GM18517 (cell line): ENCODE results near the gene NHP2.
"Not testable (repeated sequence)": the region's sequence is repeated elsewhere in the genome, so short reads cannot be mapped to it uniquely, and the experiment has no call there.

Source experiments
- ATAC-seq: cut with Tn5 transposase; IDR thresholded peaks from one replicate; pipeline ENCODE4 v1.9.1; 2021; ENCODE audit warnings: mild to moderate bottlenecking, moderate library complexity; ENCODE audit not compliant: unreplicated experiment

The NHP2 gene

DNA sequence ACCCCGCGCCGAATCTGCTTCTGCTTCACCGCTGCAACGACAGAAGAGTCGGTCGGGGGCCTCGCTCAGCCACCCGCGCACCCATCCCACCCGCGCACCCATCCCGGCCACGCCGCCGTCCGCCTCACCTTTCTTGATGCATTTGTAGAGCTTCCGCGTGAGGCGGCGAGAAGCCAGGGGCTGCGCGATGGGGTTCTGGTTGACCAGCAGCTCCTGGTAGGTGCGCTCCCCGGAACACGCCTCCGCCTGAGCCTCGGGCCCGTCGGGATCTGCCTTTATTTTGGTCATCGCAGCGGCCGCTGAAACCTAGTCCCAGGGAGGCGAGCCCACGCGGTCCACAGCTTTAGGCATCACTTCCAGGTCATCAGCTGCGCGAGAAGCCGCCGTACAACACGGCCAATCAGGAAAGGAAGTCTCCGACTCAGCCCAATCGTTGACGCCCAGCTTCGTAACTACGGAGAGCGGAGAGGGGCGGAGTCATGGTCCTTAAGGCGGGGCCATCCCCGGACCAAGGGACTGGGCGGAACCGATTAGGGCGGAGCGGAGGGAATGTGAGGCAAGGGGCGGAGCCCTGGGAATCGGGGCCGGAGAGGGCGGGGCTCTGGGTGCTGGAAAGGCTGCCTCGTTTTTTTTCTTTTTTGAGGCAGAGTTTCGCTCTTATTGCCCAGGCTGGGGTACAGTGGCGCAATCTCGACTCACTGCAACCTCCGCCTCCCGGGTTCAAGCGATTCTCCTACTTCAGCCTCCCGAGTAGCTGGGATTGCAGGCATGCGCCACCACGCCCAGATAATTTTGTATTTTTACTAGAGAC, at the start of gene NHP2:
Gene NHP2 (minus strand): TSS at position 356 of the 811 bp plus-strand sequence. CDS start 68 bp downstream, at position 288.
- peak; percentile 97 for ATAC-seq

DNA sequence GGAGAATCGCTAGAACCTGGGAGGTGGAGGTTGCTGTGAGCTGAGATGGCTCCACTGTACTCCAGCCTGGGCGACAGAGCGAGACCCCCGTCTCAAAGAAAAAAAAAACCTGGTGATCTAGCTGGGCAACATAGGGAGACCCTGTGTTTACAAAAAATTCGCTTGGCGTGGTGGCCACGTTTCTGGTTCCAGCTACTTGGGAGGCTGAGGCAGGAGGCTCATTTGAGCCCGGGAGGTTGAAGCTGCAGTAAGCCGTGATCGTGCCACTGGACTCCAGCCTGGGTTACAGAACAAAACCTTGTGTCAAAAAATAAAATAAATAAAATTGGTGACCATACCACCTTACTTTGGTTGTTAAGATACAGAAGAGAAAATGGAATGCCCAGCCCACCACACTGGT, 48.9 kb upstream of the NHP2 start:
- ATAC-seq = no peak

DNA sequence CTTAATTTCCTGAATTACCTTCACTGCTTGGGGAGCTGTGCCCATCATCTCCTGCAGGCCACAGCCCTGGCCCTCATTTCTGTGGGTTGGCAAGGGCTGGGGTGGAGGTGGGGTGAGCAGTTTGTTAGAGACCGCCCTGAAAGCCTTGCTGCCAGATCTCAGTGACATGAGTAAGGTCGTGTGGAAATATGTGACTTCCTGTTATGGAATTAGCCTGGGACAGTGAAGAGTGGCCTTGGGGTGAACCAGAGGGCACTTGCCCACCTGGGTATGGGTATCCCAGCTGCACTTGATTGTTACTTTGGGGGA, 48.2 kb upstream of the NHP2 start:
- no peak for ATAC-seq

DNA sequence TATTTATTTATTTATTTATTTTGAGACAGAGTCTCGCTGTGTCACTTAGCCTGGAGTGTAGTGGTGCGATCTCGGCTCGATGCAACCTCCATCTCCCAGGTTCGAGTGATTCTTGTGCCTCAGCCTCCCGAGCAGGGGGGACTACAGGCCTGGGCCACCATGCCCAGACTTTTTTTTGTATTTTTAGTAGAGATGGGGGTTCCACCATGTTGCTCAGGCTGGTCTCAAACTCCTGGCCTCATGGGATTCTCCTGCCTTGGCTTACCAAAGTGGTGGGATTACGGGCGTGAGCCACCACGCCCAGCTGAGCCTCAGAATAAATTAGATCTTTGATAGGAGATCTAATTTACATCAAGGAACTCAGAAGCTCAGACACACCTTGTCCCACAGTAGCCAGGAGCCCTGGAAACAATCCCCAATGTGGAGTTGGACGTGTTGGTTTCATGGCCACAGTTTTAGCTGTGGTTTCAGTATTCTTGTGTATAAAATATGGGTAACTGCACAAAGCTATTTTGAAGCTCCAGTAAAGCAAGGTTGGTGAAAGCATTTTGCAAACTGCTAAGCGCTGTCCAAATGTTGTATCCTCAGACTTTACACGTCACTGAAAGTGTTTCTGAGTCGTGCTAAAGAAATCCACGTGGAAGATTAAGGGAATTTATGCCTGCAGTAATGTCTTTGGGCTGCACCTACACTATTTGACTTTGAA, 47.7 kb upstream of the NHP2 start:
- no peak for ATAC-seq

DNA sequence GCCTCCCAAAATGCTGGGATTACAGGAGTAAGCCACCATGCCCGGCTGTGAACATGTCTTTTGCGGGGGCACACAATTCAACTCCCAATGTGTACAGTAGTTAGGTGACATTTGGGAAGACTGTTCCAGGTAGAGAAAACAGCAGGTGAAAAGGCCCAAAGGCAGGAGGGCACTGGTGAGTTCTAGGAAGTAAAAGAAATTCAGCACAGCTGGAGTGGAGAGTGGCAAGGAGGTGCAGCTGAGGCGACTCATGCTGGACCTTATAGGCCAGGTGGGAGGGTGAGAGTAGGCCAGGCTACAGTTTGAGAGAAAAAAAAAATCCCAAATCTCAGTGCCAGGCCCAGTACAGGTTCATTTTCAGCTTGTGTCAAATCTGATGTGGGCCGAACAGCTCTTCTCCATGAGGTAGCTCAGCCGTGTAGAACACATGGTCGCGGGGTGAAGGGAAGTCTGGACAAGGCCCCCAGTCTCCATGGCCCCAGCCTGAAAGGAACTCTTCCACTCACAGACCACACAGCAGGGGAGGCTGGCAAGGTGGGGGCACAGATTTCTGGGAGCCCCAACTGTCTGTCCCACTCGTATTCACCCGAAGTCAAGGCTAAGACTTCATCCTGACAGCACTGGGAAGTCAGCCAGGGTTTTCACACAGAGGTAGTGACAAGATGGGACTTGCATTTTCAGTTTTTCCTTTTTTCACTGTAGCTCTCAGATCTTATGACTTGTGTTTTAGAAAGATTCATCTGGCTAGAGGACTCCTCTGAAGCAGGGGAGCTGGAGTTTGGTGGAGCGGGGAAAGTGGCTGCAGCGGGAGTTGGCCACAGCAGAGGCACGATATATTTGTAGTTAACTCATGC, 46.1 kb upstream of the NHP2 start:
- no peak for ATAC-seq

DNA sequence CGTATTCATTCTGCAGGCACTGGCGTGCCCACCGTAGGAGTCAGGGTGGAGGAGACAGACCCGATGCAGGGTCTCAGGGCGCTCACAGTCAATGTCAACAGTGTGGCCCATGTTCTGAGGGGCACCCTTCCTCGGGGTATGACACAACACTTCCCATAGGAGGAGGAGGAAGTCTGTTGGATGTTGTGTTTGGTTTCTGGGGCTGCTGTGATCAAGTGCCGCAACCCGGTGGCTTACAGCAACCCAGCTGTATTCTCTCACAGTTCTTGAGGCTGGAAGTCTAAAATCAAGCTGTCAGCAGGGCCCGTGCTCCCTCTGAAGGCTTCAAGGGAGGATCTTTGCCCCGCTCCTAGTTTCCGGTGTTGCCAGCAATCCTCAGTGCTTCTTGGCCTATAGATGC, 45.0 kb upstream of the NHP2 start:
- no peak for ATAC-seq

DNA sequence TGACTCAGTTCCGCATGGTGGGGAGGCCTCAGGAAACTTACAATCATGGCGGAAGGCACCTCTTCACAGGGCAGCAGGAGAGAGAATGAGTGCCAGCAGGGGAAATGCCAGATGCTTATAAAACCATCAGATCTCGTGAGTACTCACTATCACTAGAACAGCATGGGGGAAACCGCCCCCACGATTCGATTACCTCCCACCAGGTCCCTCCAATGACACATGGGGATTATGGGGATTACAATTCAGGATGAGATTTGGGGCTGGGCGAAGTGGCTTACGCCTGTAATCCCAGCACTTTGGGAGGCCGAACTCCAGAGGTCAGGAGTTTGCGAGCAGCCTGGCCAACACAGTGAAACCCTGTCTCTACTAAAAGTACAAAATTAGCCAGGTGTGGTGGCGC, 44.5 kb upstream of the NHP2 start:
- not testable (repeated sequence) for ATAC-seq

DNA sequence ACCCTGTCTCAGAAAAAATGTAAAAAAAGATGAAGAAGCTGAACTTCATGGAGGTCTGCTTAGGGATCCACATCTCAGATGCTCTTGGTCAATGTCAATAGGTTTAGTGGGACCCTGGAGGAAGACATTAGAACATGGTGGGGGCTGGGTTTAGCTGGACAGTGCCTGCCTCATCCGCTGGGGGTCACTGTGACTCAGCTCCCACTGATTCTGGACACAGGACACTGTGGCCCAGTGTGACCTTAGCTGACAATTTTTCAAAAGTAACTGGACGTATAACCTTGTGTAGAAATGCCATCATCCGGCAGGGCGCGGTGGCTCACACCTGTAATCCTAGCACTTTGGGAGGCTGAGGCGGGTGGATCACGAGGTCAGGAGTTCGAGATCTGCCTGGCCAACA, 43.3 kb upstream of the NHP2 start:
- ATAC-seq = no peak

DNA sequence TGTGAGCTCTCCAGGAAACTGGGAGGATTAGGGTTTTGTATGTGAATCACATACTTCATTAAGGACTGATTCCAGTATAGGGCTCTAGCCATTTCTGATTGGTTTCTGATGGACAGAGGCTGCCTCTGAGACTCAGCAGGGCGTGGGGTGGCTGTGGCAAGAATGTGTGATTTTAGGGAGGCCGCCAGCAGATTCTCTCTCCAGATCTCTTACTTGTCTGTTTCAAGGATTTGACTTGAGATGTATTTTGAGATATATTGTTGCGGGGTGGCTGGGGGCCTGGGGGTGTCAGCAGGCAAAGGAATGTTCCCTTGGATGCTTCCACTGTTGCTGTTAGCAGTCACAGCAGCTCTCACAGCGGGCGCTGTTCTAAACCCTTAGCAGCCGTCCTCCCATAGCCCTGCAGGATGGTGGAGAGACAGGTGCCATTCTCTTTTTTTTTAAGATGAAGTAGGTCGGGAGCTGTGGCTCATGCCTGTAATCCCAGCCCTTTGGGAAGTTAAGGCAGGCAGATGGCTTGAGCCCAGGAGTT, 42.7 kb upstream of the NHP2 start:
- ATAC-seq = no peak

DNA sequence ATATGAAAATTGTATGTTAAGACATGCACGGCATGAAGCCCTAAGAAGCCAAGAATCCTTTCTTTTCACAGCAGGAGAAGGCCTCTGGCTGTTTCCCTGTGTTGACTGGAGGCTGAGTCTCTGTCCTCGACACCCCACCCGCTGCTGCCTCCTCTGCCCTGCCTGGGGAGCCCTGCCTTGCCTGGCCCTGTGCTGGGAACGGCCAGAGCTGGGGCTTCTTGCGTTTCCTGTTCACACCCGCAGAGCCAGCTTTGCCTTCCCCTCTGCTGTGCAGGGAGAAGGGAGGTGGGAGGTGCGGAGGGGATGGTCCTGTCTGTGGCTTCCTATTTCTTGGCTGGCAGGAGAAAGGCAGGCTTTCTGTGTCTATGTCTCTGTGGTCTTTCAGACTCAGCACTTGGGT, 40.3 kb upstream of the NHP2 start:
- no peak for ATAC-seq

DNA sequence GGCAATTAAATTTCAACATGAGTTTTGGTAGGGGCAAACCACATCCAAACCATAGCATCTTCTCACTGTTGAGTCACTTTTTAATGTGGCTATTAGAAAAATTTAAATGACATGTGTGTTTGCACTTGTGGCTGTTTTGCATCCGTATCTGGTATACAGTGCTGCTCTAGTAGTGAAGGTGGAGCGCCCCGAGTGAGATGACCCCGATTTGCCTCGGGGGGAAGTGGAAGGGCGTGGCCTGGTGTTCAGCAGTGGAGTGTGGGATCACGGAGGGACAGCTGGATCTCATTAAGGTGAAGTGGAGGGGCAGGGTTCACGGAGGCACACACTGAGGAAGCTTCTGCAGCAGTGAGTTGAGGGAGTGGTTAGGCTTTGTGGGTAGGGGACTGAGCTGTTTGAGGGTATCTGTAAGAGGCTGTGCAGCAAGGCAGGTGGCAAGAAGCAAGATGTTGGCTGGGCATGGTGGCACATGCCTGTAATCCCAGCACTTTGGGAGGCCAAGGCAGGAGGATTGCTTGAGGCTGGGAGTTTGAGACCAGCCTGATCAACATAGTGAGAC, 39.6 kb upstream of the NHP2 start:
- no peak for ATAC-seq

DNA sequence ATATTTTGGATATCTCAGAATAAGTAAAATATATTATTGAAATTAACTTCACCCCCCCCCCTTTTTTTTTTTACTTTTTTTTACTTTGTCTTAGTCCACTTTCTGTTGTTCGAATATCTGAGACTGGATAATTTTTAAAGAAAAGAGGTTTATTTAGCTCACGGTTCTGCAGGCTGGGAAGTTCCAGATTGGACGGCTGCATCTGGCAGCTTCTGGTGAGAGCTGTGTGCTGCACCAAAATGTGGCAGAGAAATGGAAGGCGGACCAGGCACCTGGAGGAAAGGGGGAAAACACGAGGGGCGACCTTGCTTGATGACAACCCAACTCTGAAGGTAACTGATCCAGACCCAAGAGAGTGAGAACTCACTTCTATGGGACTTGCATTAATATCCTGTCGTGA, 39.1 kb upstream of the NHP2 start:
- ATAC-seq = no peak

DNA sequence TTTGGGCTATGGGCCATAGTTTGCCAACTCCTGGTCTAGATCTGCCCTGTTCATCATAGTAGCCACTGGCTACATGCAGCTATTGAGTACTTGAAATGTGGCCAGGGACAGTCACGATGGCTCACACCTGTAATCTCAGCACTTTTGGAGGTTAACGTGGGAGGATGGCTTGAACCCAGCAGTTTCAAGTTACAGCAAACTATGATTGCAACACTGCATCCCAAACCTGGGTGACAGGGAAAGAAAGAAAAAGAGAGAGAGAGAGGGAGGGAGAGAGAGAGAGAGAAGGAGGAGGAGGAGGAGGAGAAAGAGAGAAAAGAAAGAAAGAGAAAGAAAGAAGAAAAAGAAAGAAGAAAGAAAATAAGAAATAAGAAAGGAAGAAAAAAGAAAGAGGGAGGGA, 38.6 kb upstream of the NHP2 start:
- no peak for ATAC-seq

DNA sequence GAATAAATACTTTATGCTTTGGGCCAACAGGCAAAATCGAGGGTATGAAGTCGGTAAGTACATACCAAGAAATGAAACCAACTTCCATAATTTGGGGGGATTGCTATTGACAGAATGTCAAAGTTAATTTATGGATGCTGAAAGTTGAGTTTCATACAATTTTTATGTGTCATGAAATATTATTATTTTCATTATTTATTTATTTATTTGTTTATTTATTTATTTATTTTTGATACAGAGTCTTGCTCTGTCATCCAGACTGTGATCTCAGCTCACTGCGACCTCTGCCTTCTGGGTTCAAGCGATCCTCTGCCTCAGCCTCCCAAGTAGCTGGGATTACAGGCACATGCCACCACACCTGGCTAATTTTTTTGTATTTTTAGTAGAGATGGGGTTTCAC, 38.0 kb upstream of the NHP2 start:
- ATAC-seq = no peak

DNA sequence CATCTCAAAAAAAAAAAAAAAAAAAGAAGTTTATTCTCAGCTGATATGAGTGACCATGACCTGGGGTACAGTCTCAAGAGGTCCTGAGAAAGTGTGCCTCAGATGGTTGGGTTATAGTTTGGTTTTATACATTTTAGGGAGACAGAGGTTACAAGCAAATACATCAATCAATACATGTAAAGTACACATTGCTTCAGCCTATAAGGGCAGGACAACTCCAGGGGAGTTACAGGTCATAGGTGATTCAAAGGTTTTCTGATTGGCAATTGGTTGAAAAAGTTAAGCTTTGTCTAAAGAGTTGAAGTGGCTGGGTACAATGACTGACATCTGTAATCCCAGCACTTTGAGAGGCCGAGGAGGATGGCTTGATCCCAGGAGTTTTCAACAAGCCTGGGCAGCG, 35.7 kb upstream of the NHP2 start:
- no peak for ATAC-seq

DNA sequence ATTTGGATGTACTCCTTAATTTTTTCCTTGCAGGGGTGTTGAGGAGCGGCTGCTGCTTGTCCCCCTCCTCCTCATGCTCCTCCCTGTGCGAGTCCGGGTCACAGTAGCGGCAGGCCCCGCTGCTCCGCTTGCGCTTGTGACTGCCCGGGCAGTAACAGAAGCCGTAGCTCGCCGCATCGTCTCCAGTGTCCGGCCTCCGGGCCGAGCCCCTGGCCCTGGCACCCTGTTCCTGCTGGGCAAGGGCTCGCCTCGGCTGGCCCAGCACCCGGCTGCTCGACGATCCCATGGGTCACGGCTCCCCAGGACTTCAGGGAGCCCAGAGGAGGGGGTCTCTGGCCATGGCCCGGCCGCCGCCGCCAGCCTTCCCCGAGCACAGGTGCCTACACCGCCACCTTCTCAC, 33.3 kb upstream of the NHP2 start, which contains the start of gene GMCL2:
Gene GMCL2 (minus strand): TSS at position 358 of the 400 bp plus-strand sequence. CDS start 72 bp downstream, at position 286.
- ATAC-seq = no peak

DNA sequence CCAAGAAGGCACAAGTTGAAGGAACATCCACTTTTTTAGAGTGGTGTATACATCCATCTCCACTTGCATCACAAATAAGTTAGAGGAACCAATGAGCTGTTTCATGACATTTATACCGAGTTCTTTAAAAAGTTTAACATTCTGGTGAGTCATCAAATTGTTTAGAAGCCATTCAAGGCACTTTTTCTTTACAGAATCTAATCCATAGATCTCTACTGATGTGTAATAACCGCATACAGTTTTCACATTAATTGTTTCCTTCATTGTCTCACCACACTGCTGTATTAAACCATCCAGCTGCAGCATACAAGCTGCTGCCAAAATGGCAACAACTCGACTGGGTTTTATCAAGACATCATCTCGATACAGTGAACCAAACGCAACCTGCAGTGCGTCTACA, 32.7 kb upstream of the NHP2 start:
- ATAC-seq = no peak

DNA sequence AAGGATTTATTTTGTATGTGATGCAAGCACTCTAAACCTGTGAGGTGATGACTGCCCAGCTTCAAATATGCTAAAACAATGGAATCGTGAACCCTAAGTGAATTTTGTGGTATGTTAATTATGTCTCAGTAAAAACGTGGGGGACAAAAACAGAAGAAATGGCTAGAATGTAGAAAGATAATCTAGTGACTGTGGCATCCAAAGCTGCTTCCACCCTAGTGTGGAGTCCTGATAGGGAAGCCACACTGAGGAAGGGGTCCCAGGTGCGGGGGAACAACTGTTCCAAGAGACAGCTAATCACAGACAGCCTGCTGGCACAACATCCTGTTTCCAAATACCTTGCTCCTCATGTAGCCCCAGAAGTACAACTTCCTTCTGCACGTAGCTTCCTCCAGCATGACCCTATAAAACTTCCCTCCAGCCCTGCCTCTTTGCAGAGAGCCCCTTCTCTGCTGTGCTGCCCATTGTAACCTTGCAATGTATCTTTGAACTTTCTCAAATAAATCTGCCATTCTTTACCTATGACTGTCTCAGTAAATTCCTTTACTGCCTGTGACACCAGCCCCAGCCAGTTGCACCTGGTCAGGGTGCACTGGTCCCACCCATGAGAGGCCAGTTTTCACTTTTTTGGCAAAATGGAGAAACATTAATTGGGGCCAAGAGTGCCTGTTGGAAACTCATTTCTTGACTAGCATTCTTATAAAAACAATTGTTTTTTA, 28.6 kb upstream of the NHP2 start:
- no peak for ATAC-seq

DNA sequence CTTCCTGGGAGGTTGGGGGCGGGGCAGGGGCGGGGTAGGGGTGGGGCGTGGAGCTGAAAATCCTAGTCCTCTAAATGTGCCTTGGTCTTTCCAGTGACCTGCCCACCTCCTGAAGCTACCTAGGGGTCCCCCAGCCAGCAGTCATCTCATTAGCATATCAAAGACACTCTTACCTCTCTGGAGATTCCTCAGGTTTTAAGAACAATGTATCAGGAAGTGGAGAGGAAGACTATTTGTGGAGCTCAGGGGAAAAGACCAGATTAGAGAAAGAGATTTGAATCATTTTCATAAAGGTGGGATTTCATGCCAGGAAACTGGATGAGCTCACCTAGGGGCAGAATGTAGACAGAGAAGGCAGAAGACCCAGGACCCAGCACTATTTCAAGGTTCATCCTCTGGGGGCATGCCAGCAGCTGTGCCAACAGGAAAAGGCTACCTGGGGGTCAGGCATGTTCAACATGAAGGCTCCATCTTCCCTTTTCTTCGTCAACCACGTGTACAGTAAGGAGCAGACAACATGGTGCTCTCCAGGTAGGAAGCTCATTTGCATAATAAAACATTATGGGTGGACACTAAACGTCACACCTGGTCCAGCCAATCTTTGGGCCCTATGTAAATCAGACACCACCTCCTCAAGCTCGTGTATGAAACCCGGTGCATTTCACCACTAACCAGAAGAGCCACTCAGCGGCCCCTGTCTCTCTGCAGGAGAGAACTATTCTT, 26.6 kb upstream of the NHP2 start:
- ATAC-seq = no peak

DNA sequence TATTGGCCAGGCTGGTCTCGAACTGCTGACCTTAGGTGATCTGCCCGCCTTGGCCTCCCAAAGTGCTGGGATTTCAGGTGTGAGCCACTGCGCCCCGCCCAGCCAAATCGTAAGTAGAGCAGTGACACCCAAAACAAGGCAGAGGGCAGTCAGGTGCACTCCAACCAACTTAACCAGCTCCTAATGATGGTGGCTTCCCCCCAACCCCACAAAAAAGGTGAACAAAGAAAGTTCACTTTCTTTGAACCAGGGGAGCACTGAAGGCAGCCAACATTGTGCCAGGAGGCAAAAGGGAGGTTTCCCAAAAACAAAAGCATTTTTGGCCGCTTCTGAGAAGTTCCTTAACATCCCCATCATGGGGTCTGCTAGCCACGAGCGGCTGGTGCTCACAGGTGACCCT, 23.9 kb upstream of the NHP2 start:
- no peak for ATAC-seq
